Type B pancreatic cell (in vitro differentiated cells): ENCODE measurements around the gene ATRNL1. TPM values are rescaled to one million over a fixed set of nuclear protein-coding genes. Genes with fewer than 3 reads are reported as not detected.

Experiments used
- DNase-seq: peaks from one replicate; pipeline ENCODE4 v3.0.0; 2021; ENCODE audit warnings: mixed read lengths; ENCODE audit not compliant: unreplicated experiment; ENCODE audit errors: extremely low spot score
- H3K27ac Mint-ChIP-seq: 2 replicates; pipeline ENCODE4 v1.8.0; 2021; ENCODE audit warnings: mild to moderate bottlenecking, mixed read lengths
- H3K27me3 Mint-ChIP-seq: 2 replicates; pipeline ENCODE4 v1.8.0; 2021; ENCODE audit warnings: mixed read lengths
- H3K36me3 Mint-ChIP-seq: 2 replicates; pipeline ENCODE4 v1.8.0; 2021; ENCODE audit warnings: mixed read lengths
- H3K4me1 Mint-ChIP-seq: one replicate; pipeline ENCODE4 v1.8.0; 2021; ENCODE audit warnings: mixed read lengths; ENCODE audit not compliant: unreplicated experiment
- H3K4me3 Mint-ChIP-seq: 2 replicates; pipeline ENCODE4 v1.8.0; 2021; ENCODE audit warnings: mild to moderate bottlenecking, mixed read lengths
- H3K9me3 Mint-ChIP-seq: 2 replicates; pipeline ENCODE4 v1.8.0; 2021; ENCODE audit warnings: mixed read lengths
- CTCF ChIP-seq: fragments of 200-600 bp; sonication (generic); conservative IDR thresholded peaks from 2 replicates; pipeline ENCODE4 v1.5.0; 2021; ENCODE audit warnings: antibody characterized with exemption, mild to moderate bottlenecking
- total RNA-seq: library from RNA; stranded (reverse); gene quantifications from 2 replicates; pipeline ENCODE4 v1.2.1, GENCODE V29; 2021; ENCODE audit warnings: low replicate concordance

The ATRNL1 gene
- total RNA-seq, 1 donor from 2014 or later = 38.4 TPM

- no peaks in the 10 kb centered on the region for H3K9me3 Mint-ChIP-seq
- H3K4me1 Mint-ChIP-seq = peaks cover 17% of the 10 kb centered on the region
- DNase-seq = no peak
- TF ChIP-seq CTCF = no peak
- H3K36me3 Mint-ChIP-seq = no peaks in the 10 kb centered on the region
- H3K27me3 Mint-ChIP-seq = peaks cover 10% of the 10 kb centered on the region
- H3K27ac Mint-ChIP-seq = no peak overlapping the region
- H3K4me3 Mint-ChIP-seq = no peak overlapping the region
Measured at GRCh38 chr10:115957786-115958442, 864.7 kb downstream of the ATRNL1 start.

- H3K36me3 Mint-ChIP-seq = no peaks in the 10 kb centered on the region
- H3K4me3 Mint-ChIP-seq = no peak overlapping the region
- H3K4me1 Mint-ChIP-seq = peaks cover 8% of the 10 kb centered on the region
- no peak for DNase-seq
- H3K27me3 Mint-ChIP-seq = peaks cover 18% of the 10 kb centered on the region
- TF ChIP-seq CTCF = peak; percentile 47
- H3K9me3 Mint-ChIP-seq = no peaks in the 10 kb centered on the region
- no peak overlapping the region for H3K27ac Mint-ChIP-seq
Measured at GRCh38 chr10:115963848-115964247, 870.7 kb downstream of the ATRNL1 start.

- Mint-ChIP-seq H3K4me3 (no peak overlapping the region), H3K4me1 (peaks cover 10% of the 10 kb centered on the region), H3K9me3 (no peaks in the 10 kb centered on the region), H3K27me3 (peaks cover 18% of the 10 kb centered on the region), H3K36me3 (no peaks in the 10 kb centered on the region), H3K27ac (no peak overlapping the region)
- no peak for DNase-seq
- no peak for TF ChIP-seq CTCF
Measured at GRCh38 chr10:115964827-115965226, 871.7 kb downstream of the ATRNL1 start.

GRCh38 chr10:115965376-115965775, 872.2 kb downstream of the ATRNL1 start:
- DNase-seq = no peak
- Mint-ChIP-seq H3K9me3 (no peaks in the 10 kb centered on the region), H3K27ac (no peak overlapping the region), H3K36me3 (no peaks in the 10 kb centered on the region), H3K27me3 (peaks cover 16% of the 10 kb centered on the region), H3K4me3 (no peak overlapping the region), H3K4me1 (peaks cover 10% of the 10 kb centered on the region)
- TF ChIP-seq CTCF = no peak

- DNase-seq = peak; percentile 24
- no peak overlapping the region for H3K4me3 Mint-ChIP-seq
- H3K4me1 Mint-ChIP-seq = peaks cover 10% of the 10 kb centered on the region
- no peak overlapping the region for H3K27ac Mint-ChIP-seq
- no peak for TF ChIP-seq CTCF
- peaks cover 32% of the 10 kb centered on the region for H3K27me3 Mint-ChIP-seq
- H3K9me3 Mint-ChIP-seq = no peaks in the 10 kb centered on the region
- no peaks in the 10 kb centered on the region for H3K36me3 Mint-ChIP-seq
Measured at GRCh38 chr10:115968236-115968635, 875.1 kb downstream of the ATRNL1 start.
